ENCODE measurements around the gene SLC40A1. TPM values are rescaled to one million over a fixed set of nuclear protein-coding genes. Genes with fewer than 3 reads are reported as not detected.

SLC40A1 gene
- total RNA-seq, 6 experiments from 2014 or later, result not detected

DNA sequence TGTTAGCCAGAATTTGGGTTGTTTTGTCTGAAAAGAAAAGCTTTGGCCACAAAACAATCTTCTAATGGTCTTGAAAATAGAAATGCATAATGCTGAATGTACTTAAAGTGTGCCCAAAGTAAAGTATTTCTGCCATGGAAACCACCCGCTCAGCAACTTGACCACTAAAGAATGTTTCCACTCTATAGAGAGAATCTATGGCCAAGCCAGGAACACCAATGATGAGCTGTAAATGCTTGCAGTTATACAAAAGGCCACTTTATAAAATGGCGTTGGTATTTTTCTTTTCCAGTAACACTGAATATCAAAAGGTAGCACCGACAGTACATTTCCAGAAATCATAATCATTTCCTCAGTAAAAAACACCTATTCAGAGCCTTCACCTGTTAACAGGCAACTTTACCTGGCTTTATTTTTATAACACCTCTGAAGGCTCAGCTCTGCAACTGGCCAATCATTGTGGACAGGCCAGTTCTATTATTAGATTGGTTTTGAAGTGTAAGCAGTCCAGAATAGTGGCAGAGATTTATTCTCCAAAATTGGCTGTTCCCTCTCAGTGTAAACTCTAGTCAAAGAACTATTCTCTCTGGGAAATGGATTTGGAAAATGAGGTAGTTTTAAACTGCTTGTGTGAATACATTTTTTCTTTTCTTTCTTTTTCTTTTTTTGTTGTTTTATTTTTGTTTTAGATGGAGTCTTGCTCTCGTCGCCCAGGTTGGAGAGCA, 36.1 kb downstream of the SLC40A1 start:
- no peak for TF ChIP-seq CTCF (IDR thresholded peaks at IDR 0.05)
- no peaks in the 10 kb centered on the region; the same call in 1 of the 2 replicates for H3K36me3 Mint-ChIP-seq (ENCODE audit: low read depth)
- H3K4me3 Mint-ChIP-seq, result no peak overlapping the region
- peaks cover 3% of the 10 kb centered on the region for H3K27me3 Mint-ChIP-seq (ENCODE audit: insufficient read depth)
- no peak for DNase-seq
- no peak overlapping the region for H3K27ac Mint-ChIP-seq
- H3K9me3 Mint-ChIP-seq, result no peaks in the 10 kb centered on the region
- no peaks in the 10 kb centered on the region; the same call in 1 of the 2 replicates for H3K4me1 Mint-ChIP-seq (ENCODE audit: low read depth)

GRCh38 chr2:189543367-189543766, 37.2 kb downstream of the SLC40A1 start:
- no peak for DNase-seq
- H3K27ac Mint-ChIP-seq, result no peak overlapping the region
- no peak for TF ChIP-seq CTCF (IDR thresholded peaks at IDR 0.05)
- no peaks in the 10 kb centered on the region for H3K4me1 Mint-ChIP-seq (ENCODE audit: low read depth)
- no peaks in the 10 kb centered on the region; the same call in 1 of the 2 replicates for H3K36me3 Mint-ChIP-seq (ENCODE audit: low read depth)
- no peaks in the 10 kb centered on the region for H3K9me3 Mint-ChIP-seq
- H3K27me3 Mint-ChIP-seq (ENCODE audit: insufficient read depth), result peaks cover 4% of the 10 kb centered on the region
- H3K4me3 Mint-ChIP-seq, result no peak overlapping the region

DNA sequence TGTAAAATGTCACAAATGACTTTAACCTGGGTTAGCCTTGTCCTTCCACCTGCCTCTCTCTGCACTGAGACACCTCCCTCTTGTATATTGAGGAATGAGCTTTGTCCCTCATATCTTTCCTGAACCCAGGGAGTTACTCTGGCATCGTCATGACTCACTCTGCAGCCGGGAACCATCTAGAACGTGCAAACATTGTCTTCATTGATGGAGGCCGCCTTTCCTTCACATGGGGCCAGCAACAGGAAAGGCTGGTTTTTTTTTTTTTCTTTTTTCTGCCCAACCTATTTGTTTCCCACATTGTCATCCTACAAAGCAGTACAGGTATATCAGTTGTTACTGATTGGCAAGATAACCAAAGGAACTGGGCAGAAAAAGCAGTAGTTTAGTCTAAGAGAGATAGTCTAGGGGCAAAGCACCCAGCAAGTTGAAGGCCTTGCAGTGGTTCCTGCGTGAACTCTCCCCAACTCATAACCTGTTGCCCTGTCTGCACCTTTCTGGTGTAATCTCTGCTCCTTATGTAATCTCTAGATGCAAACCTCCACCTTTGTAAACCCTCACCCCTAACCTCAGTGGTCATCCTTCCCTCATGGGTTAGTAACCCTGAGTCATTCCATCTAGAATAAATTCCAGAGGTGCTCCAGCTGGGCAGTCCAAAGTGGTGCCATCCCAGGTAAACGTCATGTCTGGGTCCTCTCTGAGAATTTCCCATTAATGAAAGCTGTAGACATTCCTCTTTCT, 38.3 kb downstream of the SLC40A1 start:
- DNase-seq, result no peak
- Mint-ChIP-seq H3K27ac (no peak overlapping the region), H3K4me1 (ENCODE audit: low read depth) (no peaks in the 10 kb centered on the region), H3K27me3 (ENCODE audit: insufficient read depth) (peaks cover 4% of the 10 kb centered on the region), H3K4me3 (no peak overlapping the region), H3K36me3 (ENCODE audit: low read depth) (no peaks in the 10 kb centered on the region; the same call in 1 of the 2 replicates), H3K9me3 (no peaks in the 10 kb centered on the region)
- TF ChIP-seq CTCF (IDR thresholded peaks at IDR 0.05), result no peak

- TF ChIP-seq CTCF (IDR thresholded peaks at IDR 0.05), result no peak
- peaks cover 6% of the 10 kb centered on the region for H3K27me3 Mint-ChIP-seq (ENCODE audit: insufficient read depth)
- H3K4me3 Mint-ChIP-seq, result no peak overlapping the region
Observed at GRCh38 chr2:189541591-189541990, 39.0 kb downstream of the SLC40A1 start.

GRCh38 chr2:189540551-189540950, 40.0 kb downstream of the SLC40A1 start:
- Mint-ChIP-seq H3K27ac (no peak overlapping the region), H3K9me3 (no peaks in the 10 kb centered on the region), H3K27me3 (ENCODE audit: insufficient read depth) (peaks cover 3% of the 10 kb centered on the region), H3K4me1 (ENCODE audit: low read depth) (no peaks in the 10 kb centered on the region; the same call in 1 of the 2 replicates), H3K4me3 (no peak overlapping the region), H3K36me3 (ENCODE audit: low read depth) (no peaks in the 10 kb centered on the region; the same call in 1 of the 2 replicates)
- DNase-seq, result no peak
- no peak for TF ChIP-seq CTCF (IDR thresholded peaks at IDR 0.05)

More at GRCh38 chr2:189541591-189541990, 39.0 kb downstream of the SLC40A1 start:
- no peaks in the 10 kb centered on the region; the same call in 1 of the 2 replicates for H3K36me3 Mint-ChIP-seq (ENCODE audit: low read depth)
- H3K4me1 Mint-ChIP-seq (ENCODE audit: low read depth), result no peaks in the 10 kb centered on the region
- no peaks in the 10 kb centered on the region for H3K9me3 Mint-ChIP-seq
- no peak for DNase-seq
- H3K27ac Mint-ChIP-seq, result no peak overlapping the region

Data from HFFc6 (cell line).